ENCODE results near the gene SRR.
"Not testable (repeated sequence)": the region's sequence is repeated elsewhere in the genome, so short reads cannot be mapped to it uniquely, and the experiment has no call there.

Gene SRR

GRCh38 chr17:2295575-2295974 lies 8.2 kb upstream of the SRR start:
- no peak for DNase-seq

- no peak for DNase-seq
Observed at GRCh38 chr17:2297023-2297422, 6.7 kb upstream of the SRR start.

- no peak for DNase-seq
Observed at GRCh38 chr17:2299136-2299535, 4.6 kb upstream of the SRR start.

- DNase-seq: no peak
Observed at GRCh38 chr17:2299756-2300155, 4.0 kb upstream of the SRR start.

GRCh38 chr17:2302778-2303203 lies 959 bp upstream of the SRR start:
- no peak for DNase-seq

GRCh38 chr17:2304931-2305330 lies 1.2 kb downstream of the SRR start:
- no peak for DNase-seq

- DNase-seq: no peak
Observed at GRCh38 chr17:2309338-2310154, 5.8 kb downstream of the SRR start.

- no peak for DNase-seq
Observed at GRCh38 chr17:2312736-2313135, 9.0 kb downstream of the SRR start.

GRCh38 chr17:2316916-2317205 lies 13.1 kb downstream of the SRR start:
- DNase-seq: not testable (repeated sequence)

GRCh38 chr17:2317796-2318195 lies 14.0 kb downstream of the SRR start:
- no peak for DNase-seq

- DNase-seq: no peak
Observed at GRCh38 chr17:2319051-2319450, 15.3 kb downstream of the SRR start.

GRCh38 chr17:2321399-2321798 lies 17.6 kb downstream of the SRR start:
- DNase-seq: no peak

GRCh38 chr17:2323629-2324314 lies 20.0 kb downstream of the SRR start:
- no peak for DNase-seq

GRCh38 chr17:2331303-2331702 lies 27.6 kb downstream of the SRR start:
- DNase-seq: no peak

- no peak for DNase-seq
Observed at GRCh38 chr17:2335726-2336214, 32.0 kb downstream of the SRR start.

GRCh38 chr17:2336215-2336851 lies 32.6 kb downstream of the SRR start, which contains the start of gene TSR1:
Gene TSR1 (minus strand): TSS chr17:2336457. CDS start chr17:2336427, 30 bp downstream.
- DNase-seq: peak; percentile 95

- peak; percentile 84 for DNase-seq
Observed at GRCh38 chr17:2336852-2337543, 33.2 kb downstream of the SRR start, which contains the start of gene SGSM2. Gene SGSM2 (plus strand): TSS chr17:2337501. CDS start chr17:2337689, 188 bp downstream.

GRCh38 chr17:2337544-2338314 lies 34.0 kb downstream of the SRR start:
- peak; percentile 61 for DNase-seq

- no peak for DNase-seq
Observed at GRCh38 chr17:2338315-2338657, 34.5 kb downstream of the SRR start.

GRCh38 chr17:2343421-2343820 lies 39.7 kb downstream of the SRR start:
- no peak for DNase-seq

GRCh38 chr17:2344528-2344927 lies 40.8 kb downstream of the SRR start:
- no peak for DNase-seq

GRCh38 chr17:2346475-2346874 lies 42.7 kb downstream of the SRR start:
- no peak for DNase-seq
